Putamen (tissue), 1 donor: ENCODE data around the gene LDB2.

Experiments used
- DNase-seq: peaks from one replicate; pipeline ENCODE4 v3.0.0-alpha.2; 2016; ENCODE audit warnings: low spot score

Gene LDB2

DNA sequence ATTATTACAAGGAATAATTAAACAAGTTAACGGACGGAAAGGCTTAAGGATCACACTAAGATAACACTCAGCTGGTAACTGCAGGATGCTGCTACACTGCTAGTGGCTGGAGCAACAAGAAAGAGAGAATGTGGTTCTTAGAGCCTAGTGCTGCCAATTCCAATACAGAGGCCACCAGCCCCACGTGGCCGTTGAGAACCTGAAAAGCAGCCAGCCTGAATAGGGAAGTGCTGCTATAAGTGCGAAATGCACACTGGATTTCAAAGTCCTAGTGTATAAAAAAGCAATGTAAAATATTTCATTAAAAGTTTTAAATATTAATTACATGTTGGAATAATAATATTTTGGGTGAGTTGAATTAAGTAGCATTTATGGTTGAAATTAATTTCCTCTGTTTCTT is 414.9 kb downstream of the LDB2 start:
- DNase-seq, result no peak

DNA sequence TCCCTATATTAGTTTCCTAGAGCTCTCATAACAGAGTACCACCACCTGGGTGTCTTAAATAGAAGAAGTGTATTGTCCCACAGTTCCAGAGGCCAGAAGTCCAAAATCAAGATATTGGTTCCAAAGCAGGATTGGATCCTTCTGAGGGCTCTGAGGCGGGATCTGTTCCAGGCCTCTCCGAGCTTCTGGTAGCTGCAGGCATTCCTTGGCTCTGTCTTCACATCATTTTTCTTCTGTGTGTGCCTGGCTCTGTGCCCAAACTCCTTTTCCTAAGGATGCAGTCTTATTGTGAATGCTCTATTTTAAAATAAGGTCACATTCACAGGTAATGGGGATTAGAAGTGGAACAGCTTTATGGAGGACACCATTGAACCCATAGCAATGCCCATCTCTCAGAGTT is 418.4 kb downstream of the LDB2 start:
- no peak for DNase-seq

DNA sequence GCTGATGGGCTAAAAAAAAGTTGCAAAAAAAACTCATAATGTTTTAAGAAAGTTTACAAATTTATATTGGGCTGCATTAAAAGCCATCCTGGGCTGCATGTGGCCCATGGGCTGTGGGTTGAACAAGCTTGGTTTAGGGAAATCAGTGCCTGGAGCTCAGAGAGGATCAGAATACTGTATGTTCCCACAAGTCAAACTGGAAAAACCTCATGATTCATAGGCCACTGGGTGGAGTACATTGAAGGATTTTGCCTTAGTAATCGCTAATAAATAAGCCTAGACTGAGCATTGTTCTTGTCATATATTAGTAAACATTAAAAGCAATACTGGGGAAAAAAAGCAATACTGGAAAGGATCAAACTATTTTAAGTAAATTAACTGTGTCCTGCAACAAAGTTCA is 425.9 kb downstream of the LDB2 start:
- no peak for DNase-seq

DNA sequence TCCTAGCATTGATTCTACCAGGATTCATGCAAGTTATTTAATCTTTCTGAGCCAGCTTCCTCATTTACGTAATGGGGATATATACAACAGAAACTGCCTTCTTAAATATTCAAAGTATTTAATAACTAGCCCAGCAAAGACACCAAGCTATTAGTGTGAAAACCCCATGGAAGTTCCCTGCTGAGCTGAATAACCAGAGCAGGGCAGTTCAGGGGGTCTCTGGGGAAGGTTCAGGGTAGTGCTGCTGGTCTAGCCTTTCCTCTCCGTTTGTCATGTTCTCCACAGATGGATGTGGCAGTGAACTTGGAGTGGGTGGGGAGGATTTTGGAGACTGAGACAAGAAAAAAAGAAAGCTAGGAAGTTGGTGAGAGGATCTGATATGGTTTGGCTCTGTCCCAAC is 431.4 kb downstream of the LDB2 start:
- DNase-seq, result no peak

DNA sequence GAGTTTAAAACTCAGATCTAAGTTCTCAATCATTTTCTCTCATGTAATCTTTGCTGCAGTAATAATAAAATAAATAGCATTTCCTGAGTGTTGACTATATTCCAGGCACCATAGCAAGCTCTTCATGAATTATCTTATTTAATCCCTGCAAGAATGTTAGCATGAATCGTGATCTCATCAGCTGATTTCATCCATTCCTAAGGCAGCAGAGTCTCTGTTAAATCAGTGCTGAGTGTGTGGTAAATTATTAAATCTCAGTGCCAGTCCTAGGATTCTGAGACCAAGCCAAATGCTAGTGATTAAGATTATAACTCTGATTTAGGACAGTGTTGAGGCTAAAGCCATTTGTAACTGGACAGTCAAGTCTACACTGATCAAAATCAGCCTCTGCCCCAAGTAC is 431.9 kb downstream of the LDB2 start:
- no peak for DNase-seq

DNA sequence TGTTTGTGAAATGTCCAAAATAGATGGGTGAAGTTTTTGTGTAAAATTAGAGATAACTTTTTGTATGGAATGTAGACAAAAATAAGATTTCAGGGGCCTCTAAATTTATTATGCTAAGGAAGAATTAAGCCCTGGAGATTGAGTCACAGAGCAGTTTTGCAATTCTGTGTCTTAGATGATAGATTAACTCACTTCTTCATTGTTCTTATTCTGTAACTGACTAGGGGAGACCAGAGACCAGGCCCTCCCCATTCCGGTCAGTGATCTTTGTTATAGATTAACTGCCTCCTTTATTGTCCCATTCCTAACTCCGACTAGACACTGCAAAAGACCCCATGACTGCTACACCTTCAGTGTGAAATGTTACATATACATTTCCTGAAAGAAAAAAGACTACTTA is 433.8 kb downstream of the LDB2 start:
- DNase-seq, result no peak

DNA sequence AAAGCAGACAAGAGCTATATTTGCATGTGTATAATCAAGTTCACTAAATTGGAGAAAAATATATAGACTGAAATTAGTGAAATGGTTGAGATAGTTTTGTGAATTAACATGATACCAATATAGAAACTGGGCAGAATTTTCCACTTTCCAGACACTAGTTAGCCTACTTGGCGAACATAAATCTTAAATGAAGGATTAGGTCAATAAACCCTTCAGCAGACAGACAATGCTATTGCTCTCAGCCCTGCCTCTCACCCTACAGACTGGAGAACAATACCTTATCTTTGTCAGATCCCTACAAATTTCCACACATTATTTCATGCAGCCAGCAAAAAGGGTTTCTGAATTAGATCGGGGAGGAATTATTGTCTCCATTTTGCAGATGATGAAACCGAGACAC is 435.8 kb downstream of the LDB2 start:
- no peak for DNase-seq

DNA sequence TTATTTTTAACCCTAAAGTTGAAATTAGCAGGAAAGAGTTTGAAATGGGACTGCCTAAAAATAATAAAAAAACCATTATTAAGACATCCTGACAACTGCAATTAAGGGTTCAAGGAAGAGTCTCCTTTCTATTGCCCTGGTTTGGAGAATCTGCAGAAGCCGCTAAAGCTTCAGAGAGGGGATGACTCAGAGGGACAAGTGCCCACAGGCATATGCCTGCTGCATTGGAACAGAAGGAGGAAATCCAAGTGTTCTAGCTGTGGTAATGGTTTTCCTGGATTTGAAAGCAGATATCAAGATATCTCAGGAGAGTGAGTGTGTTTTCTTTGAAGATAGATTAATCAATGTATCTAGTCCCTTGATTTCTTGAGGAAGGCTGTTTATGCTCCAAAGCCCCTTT is 437.1 kb downstream of the LDB2 start:
- DNase-seq, result no peak

DNA sequence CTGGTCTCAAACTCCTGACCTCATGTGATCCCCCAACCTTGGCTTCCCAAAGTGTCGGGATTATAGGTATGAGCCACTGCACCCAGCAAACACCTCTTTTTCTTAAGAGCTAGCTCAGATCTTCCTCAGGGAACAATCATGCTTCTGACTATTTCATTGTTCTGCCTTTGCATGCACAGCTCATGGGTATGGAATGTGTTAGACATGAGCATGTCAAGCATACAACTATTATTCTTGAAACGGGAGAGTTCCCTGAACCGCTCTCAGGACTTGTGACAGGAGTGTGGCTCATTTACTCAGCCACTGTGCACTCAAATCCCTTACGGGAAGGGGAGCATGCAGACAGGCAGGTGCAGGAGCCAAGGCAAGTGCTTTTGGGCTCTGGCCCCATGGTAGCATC is 440.5 kb downstream of the LDB2 start:
- no peak for DNase-seq
